Fibroblast of pulmonary artery (primary cell): Measurements from ENCODE around the gene TFF1.
"Not testable (repeated sequence)": the region's sequence is repeated elsewhere in the genome, so short reads cannot be mapped to it uniquely, and the experiment has no call there.

Experiments used
- DNase-seq: peaks from one replicate; pipeline ENCODE4 v3.0.0-alpha.2; 2010; ENCODE audit warnings: low read depth
- H3K4me3 ChIP-seq: replicated peaks from 2 replicates; pipeline ENCODE4 v1.5.1; 2011; ENCODE audit warnings: low read depth, mild to moderate bottlenecking, control low read depth, low read length, moderate library complexity
- CTCF ChIP-seq: IDR thresholded peaks from 2 replicates; pipeline ENCODE4 v1.5.1; 2011; ENCODE audit warnings: mild to moderate bottlenecking, control low read depth, low read length, inconsistent platforms; ENCODE audit errors: missing control alignments

The TFF1 gene

GRCh38 chr21:42412636-42412933 lies 46.2 kb upstream of the TFF1 start:
- no peak for TF ChIP-seq CTCF
- H3K4me3 ChIP-seq, result no peak overlapping the region
- no peak for DNase-seq

- H3K4me3 ChIP-seq, result no peak overlapping the region
These were observed 45.7 kb upstream of the TFF1 start for GRCh38 chr21:42411891-42412635.

GRCh38 chr21:42411197-42411869 lies 45.0 kb upstream of the TFF1 start:
- no peak for DNase-seq

More at GRCh38 chr21:42411891-42412635, 45.7 kb upstream of the TFF1 start:
- DNase-seq, result peak; percentile 4
- TF ChIP-seq CTCF, result no peak

GRCh38 chr21:42409366-42409765 lies 43.0 kb upstream of the TFF1 start:
- no peak for DNase-seq
- H3K4me3 ChIP-seq, result no peak overlapping the region
- no peak for TF ChIP-seq CTCF

More at GRCh38 chr21:42411197-42411869, 45.0 kb upstream of the TFF1 start:
- no peak overlapping the region for H3K4me3 ChIP-seq
- TF ChIP-seq CTCF, result no peak

- H3K4me3 ChIP-seq, DNase-seq: not testable (repeated sequence)
These were observed 42.4 kb upstream of the TFF1 start for GRCh38 chr21:42408718-42409117.

GRCh38 chr21:42407476-42407875 lies 41.1 kb upstream of the TFF1 start:
- no peak for TF ChIP-seq CTCF
- no peak for DNase-seq
- H3K4me3 ChIP-seq, result no peak overlapping the region

- H3K4me3 ChIP-seq, result no peak overlapping the region
- TF ChIP-seq CTCF, result no peak
- no peak for DNase-seq
These were observed 40.5 kb upstream of the TFF1 start for GRCh38 chr21:42406866-42407265.
